Measurements from ENCODE around the gene RAB3GAP2.

DNA sequence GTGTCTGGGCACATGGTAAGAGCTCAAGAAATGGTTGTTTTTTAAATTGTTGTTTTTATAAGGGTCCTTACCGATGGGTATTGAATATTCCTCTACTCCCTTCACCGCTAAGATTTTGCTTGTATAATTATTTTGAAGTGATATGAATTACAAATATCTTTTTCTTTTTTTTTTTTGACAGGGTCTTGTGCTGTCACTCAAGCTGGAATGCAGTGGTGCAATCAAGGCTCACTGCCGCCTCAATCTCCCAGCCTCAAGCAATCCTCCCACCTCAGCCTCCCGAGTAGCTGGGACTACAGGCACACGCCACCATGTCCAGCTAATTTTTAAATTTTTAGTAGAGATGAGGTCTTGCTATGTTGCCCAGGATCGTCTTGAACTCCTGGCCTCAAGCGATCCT, 27.1 kb upstream of the RAB3GAP2 start:
- TF ChIP-seq ZNF33B (CRISPR knock-in tag; IDR thresholded peaks at IDR 0.05) (no peak), KDM1A (CRISPR knock-in tag; IDR thresholded peaks at IDR 0.05) (no peak), GABPA (IDR thresholded peaks at IDR 0.05; ENCODE audit: low read depth, low read length) (no peak), GABPA (CRISPR knock-in tag; IDR thresholded peaks at IDR 0.05; ENCODE audit: low read depth) (no peak), PAX8 (CRISPR knock-in tag; IDR thresholded peaks at IDR 0.05; ENCODE audit: borderline replicate concordance) (no peak), TAF1 (CRISPR knock-in tag; IDR thresholded peaks at IDR 0.05) (no peak)
- TF ChIP-seq, protein P1, sequence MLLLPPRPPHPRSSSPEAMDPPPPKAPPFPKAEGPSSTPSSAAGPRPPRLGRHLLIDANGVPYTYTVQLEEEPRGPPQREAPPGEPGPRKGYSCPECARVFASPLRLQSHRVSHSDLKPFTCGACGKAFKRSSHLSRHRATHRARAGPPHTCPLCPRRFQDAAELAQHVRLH (CRISPR knock-in tag; IDR thresholded peaks at IDR 0.05; ENCODE audit: borderline replicate concordance, low read depth): no peak
- TF ChIP-seq, protein P2, sequence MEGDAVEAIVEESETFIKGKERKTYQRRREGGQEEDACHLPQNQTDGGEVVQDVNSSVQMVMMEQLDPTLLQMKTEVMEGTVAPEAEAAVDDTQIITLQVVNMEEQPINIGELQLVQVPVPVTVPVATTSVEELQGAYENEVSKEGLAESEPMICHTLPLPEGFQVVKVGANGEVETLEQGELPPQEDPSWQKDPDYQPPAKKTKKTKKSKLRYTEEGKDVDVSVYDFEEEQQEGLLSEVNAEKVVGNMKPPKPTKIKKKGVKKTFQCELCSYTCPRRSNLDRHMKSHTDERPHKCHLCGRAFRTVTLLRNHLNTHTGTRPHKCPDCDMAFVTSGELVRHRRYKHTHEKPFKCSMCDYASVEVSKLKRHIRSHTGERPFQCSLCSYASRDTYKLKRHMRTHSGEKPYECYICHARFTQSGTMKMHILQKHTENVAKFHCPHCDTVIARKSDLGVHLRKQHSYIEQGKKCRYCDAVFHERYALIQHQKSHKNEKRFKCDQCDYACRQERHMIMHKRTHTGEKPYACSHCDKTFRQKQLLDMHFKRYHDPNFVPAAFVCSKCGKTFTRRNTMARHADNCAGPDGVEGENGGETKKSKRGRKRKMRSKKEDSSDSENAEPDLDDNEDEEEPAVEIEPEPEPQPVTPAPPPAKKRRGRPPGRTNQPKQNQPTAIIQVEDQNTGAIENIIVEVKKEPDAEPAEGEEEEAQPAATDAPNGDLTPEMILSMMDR (CRISPR knock-in tag; IDR thresholded peaks at IDR 0.05): no peak
